G401 (cell line): ENCODE measurements around the gene RAB22A. TPM values are rescaled to one million over a fixed set of nuclear protein-coding genes. Genes with fewer than 3 reads are reported as not detected.
"Not testable (repeated sequence)": the region's sequence is repeated elsewhere in the genome, so short reads cannot be mapped to it uniquely, and the experiment has no call there.

ENCODE experiments used
- DNase-seq: peaks from one replicate; pipeline ENCODE4 v3.0.0-alpha.2; 2015; ENCODE audit warnings: low spot score
- in situ Hi-C: cut with HindIII; loops from 2 replicates; pipeline ENCODE4 v1.10.0; 2016; ENCODE audit warnings: low sequenced_read_pairs, mixed read lengths
- total RNA-seq: library from RNA; depleted of rRNA; stranded (reverse); fragments of >200 nt; shearing (Covaris generic); gene quantifications from 2 replicates; pipeline ENCODE4 v1.2.3, GENCODE V29; 2014; rRNA removed

Gene RAB22A
- total RNA-seq, 1 experiment from 2014 or later = 9.9 TPM

DNA sequence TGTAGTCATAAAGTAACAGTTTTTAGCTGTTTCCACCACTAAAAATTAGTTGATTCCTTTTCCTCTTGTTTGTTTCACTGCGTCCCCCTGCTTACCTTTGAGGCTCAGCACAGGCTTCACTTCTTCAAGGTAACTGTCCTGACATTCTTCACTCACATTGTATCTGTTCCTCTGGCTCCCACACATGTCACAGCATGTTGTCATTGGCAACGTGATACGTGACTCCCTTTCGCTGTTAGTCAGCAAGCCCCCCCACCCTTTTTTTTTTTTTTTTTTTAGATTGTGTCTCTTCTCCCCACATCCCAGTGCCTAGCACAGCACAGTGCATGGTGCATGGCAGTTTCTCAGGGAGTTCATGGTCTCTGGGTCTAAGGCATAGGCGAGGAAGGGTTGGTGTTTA, 92.8 kb downstream of the RAB22A start:
- DNase-seq = no peak
- in situ Hi-C loops = no loop called here

GRCh38 chr20:58402827-58403226, 93.3 kb downstream of the RAB22A start:
- no peak for DNase-seq
- in situ Hi-C loops = no loop called here

DNA sequence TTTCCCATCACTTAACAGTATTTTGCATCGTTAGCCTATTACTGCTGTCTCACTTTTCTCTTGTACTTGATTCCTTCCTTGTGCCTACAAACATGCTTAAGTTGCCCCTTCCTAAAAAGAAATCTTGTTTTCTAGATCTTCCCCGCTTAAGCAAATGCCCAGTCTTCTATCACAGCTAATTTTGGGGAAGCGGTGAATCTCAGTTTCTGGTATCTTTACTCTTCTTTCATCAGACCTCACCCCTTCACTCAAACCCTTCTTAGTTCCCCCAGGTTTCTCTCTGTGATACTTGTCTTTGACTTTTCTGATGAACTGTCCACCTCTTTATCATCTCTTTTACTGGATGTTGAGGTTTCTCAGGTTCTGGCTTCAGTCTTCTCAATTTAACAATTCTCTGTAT, 93.8 kb downstream of the RAB22A start:
- in situ Hi-C loops = no loop called here
- DNase-seq = no peak

DNA sequence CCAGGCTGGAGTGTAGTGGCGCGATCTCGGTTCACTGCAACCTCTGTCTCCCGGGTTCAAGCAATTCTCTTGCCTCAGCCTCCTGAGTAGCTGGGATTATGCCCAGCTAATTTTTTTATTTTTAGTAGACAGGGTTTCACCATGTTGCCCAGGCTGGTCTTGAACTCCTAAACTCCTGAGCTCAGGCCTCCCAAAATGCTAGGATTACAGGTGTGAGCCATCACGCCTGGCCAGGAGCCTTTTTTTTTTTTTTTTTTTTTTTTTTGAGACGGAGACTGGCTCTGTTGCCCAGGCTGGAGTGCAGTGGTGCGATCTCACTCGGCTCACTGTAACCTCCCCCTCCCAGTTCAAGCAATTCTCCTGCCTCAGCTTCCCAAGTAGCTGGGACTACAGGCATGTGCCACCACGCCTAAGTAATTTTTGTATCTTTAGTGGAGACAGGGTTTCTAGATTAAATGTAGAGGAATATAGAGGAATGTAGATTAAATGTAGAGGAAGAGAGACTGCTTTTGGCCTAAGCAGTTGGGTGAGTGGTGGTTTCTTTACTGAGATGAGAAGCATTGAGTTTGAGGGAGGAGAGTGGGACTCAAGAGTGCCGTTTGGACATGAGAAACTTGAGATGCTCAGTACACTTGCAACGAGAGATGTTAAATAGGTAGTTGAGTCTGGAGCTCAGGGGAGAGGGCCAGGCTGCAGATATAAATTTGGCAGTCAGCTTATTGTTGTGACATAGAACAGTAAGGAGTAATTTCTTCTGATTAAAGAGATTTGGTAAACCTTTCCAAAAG, 96.2 kb downstream of the RAB22A start:
- no peak for DNase-seq
- in situ Hi-C loops = no loop called here

DNA sequence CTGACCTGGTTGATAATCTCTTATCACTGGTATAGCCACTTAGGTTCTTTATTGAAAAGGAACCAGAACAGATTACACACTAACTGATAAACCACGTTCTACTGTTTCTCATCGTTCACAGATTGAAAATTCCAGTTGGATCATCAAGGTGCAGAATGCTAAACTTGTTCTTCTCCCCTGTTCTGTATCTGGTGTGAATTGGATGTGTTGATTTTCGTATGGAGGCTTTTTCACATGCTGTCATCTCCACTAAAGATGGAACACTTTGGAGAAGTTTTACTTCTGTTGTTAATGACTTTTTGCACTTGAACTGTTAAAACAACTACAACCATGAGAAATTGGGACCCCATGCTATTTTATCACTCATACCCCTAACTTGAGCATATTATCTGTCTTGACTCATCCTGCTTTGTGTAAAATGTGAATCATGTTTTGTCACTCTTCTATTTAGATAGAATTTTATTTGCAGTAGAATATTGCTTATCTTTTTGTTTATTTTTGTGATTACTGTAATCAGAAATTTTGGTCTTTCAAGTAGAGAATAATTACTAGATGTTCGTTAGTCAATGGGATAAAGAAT, 97.0 kb downstream of the RAB22A start:
- in situ Hi-C loops = no loop called here
- no peak for DNase-seq

- DNase-seq = no peak
- in situ Hi-C loops = no loop called here
Measured at GRCh38 chr20:58407201-58407873, 97.8 kb downstream of the RAB22A start.

GRCh38 chr20:58407966-58408557, 98.5 kb downstream of the RAB22A start:
- in situ Hi-C loops = no loop called here
- DNase-seq = no peak

DNA sequence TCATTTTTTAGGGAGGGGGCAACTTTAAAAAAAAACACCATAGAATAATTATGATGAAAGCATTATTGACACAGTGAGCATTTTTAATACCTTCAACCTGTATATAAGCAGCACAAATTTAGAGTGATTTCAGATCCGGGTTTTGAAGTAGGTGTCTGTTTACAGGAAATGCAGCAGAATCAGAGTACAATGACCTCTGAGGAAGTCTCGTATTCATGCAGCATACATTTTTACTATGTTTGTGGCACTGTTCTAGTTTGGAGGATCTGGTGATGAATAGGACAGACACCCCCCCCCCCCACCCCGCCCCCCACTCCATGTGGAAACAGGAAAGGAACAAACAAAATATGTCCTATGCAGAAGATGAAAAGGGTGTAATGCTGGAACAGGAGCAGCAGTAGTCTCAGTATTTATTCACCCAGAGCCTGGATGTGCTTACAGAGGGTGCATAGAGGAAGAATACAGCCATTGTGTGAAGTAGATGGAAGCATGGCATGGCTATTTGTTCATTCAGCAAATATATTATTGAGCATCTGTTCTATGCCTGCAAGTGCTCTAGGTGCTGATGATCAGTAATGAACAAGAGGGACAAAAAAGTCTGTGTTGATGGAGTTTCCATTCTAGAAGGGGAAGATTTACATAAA, 99.2 kb downstream of the RAB22A start:
- in situ Hi-C loops = no loop called here
- no peak for DNase-seq

- DNase-seq, in situ Hi-C loops: not testable (repeated sequence)
Measured at GRCh38 chr20:58414216-58414615, 104.7 kb downstream of the RAB22A start.

- in situ Hi-C loops, DNase-seq: not testable (repeated sequence)
Measured at GRCh38 chr20:58414786-58415185, 105.3 kb downstream of the RAB22A start.

DNA sequence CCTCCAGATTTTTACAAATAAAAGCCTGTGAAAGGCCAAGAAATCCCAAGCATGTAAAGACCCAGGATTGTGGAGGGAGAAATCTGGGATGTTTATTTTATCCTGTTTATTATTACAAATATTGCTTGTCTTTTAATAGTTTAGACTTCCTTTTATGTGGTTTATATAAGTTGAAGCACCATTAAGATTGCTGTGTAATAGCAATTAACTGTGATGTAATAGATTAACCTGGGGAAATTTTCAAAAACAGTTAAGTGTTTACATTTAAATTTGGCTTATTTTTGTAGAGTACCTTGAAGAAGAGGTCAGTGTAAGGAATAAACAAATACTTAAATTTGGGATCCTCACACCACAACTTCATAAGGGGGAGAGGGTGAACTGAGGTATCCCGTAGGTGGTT, 106.5 kb downstream of the RAB22A start:
- in situ Hi-C loops = no loop called here
- DNase-seq = no peak

DNA sequence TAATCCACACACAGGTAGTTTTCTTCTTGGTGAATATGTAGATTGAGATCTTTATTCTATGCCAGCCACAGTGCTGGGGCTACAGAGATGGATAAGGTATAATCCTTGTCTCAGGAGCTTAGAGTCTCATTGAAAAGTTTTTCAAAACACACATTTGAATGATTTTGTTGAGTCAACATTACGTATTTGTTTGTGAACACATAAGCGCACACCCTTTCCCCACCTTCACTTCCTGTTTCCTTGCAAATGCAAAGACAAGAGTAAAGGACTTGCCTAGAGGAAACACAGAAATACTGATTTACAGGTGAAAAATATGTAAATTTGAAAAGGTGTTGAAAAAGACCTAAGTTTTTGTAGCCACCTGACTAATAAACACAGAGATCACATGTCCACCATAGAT, 107.3 kb downstream of the RAB22A start:
- in situ Hi-C loops = no loop called here
- no peak for DNase-seq

Other genes starting within 250 kb of the RAB22A start
- gene ANKRD60, start 81.1 kb upstream of the RAB22A start, total RNA-seq = not detected in 2 replicates
- 25.8 and 44.5 TPM in 2 replicates for gene VAPB, start 79.5 kb downstream of the RAB22A start, total RNA-seq
- gene APCDD1L, start 205.7 kb downstream of the RAB22A start, total RNA-seq = not detected in 2 replicates